ENCODE measurements around the gene TSSK6. TPM values are rescaled to one million over a fixed set of nuclear protein-coding genes. Genes with fewer than 3 reads are reported as not detected.

The TSSK6 gene
- total and polyA plus RNA-seq, 3 experiments from 2014 or later: 1.4 to 3.4 (median 3.1) TPM

DNA sequence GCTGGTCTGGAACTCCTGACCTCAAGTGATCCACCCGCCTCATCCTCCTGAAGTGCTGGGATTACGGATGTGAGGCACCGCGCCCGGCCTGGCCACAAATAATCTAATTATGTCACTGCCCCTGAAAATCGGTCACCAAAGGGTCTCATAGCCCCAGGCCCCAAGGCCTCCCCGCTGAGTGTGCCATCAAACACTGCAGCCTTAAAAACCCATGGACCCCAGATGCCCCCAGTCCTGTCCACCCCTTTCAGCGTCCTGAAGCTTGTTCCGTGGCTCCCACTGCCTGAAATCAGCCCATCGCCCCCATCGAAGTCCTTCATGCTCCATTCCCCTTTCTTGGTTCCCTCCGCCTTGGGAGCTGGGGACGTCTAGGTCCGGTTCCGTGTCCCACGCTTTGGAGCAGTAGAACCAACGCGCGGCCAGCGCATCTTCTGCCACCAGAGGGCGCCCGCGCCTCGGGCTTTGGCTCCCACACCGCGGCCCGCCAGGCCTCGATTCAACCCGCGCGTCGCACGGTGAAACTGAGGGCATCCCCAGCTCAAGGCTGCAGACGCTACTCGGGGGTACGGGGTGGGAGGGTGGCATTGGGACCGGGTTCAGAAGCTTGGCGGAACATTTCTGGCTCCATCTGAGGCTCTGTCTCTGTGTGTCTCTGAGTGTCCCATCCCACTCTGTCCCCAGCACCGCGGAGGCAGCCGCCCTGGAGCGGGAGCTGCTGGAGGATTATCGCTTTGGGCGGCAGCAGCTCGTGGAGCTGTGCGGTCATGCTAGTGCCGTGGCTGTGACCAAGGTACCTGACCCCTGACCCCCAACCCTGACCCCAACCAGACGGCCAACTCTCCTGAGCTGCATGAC, 16.8 kb upstream of the TSSK6 start:
- no peaks in the 10 kb centered on the region for H3K36me3 ChIP-seq (ENCODE audit: insufficient read depth, low read length)
- peaks cover 5 to 14% (median 5%) of the 10 kb centered on the region in 3 donors for H3K4me1 Mint-ChIP-seq
- no peak overlapping the region for H3K4me3 ChIP-seq (ENCODE audit: low read length)
- H3K27me3 ChIP-seq (ENCODE audit: insufficient read depth, low read length, poor library complexity, severe bottlenecking): no peaks in the 10 kb centered on the region
- H3K27me3 Mint-ChIP-seq: no peaks in the 10 kb centered on the region
- H3K36me3 Mint-ChIP-seq: peaks cover 0 to 24% (median 5%) of the 10 kb centered on the region in 3 donors
- H3K9me3 ChIP-seq (ENCODE audit: low read length): no peaks in the 10 kb centered on the region
- H3K9me3 Mint-ChIP-seq: peaks cover 0 to 2% (median 0%) of the 10 kb centered on the region in 5 donors
- ChIA-PET CTCF (interaction anchor here (0.8 to 7.5 kb wide), 34 partner anchors 9 to 746 kb away, joined by 3 to 50 read pairs (median 4); partner anchors contain the start of genes GMIP, NDUFA13, PBX4 and TSSK6), POLR2A (interaction anchor here (0.6 to 2.0 kb wide), 3 partner anchors 90 to 137 kb away, joined by 4 to 6 read pairs (median 5); partner anchors contain the start of genes GMIP and ZNF101)
- H3K27ac Mint-ChIP-seq: peak overlapping the region; percentile 47 to 97 (median 64)
- peak; percentile 74 to 87 (median 82) for DNase-seq
- H3K27ac ChIP-seq (ENCODE audit: low read depth, low read length): no peak overlapping the region
- H3K4me3 Mint-ChIP-seq: no peak overlapping the region
- peaks cover 9% of the 10 kb centered on the region for H3K4me1 ChIP-seq (ENCODE audit: insufficient read depth, low read length)

DNA sequence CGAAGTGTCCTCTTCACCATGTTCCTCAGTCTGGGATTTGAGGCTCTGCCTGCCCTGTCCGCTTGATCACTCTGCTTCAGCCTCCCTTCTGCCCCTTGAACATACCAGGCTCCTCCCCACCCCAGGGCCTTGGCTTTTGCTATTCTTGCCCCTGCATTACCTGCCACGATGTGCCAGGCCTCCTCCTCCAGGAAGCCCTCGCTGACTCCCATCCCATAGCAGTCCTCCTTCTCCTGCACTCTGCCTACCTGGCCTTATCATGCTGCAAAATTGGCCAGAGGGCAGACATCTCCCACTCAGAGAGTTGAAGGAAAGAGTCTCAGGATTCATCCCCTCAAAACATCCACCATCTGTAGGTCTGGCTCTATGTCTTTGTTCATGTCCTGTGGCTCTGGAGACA, 15.5 kb upstream of the TSSK6 start:
- Mint-ChIP-seq H3K9me3 (peaks cover 0 to 2% (median 0%) of the 10 kb centered on the region in 5 donors), H3K4me3 (peak overlapping the region in 1 of 7 donors; percentile 55), H3K27me3 (no peaks in the 10 kb centered on the region), H3K36me3 (peaks cover 0 to 34% (median 5%) of the 10 kb centered on the region in 3 donors), H3K4me1 (peaks cover 5 to 10% (median 5%) of the 10 kb centered on the region in 3 donors), H3K27ac (peak overlapping the region in 5 of 8 donors; percentile 25 to 77 (median 66))
- ChIA-PET CTCF (interaction anchor here (0.7 to 7.5 kb wide), 8 partner anchors 11 to 428 kb away, joined by 3 to 50 read pairs (median 7); partner anchors contain the start of genes GMIP and ZNF93), POLR2A (interaction anchor here (0.6 to 0.7 kb wide), 2 partner anchors 71 to 92 kb away, joined by 3 read pairs; no protein-coding TSS in a partner anchor)
- no peaks in the 10 kb centered on the region for H3K27me3 ChIP-seq (ENCODE audit: insufficient read depth, low read length, poor library complexity, severe bottlenecking)
- no peak for DNase-seq
- no peaks in the 10 kb centered on the region for H3K9me3 ChIP-seq (ENCODE audit: low read length)
- H3K36me3 ChIP-seq (ENCODE audit: insufficient read depth, low read length): no peaks in the 10 kb centered on the region
- no peak overlapping the region for H3K4me3 ChIP-seq (ENCODE audit: low read length)
- no peak overlapping the region for H3K27ac ChIP-seq (ENCODE audit: low read depth, low read length)
- H3K4me1 ChIP-seq (ENCODE audit: insufficient read depth, low read length): peaks cover 9% of the 10 kb centered on the region

DNA sequence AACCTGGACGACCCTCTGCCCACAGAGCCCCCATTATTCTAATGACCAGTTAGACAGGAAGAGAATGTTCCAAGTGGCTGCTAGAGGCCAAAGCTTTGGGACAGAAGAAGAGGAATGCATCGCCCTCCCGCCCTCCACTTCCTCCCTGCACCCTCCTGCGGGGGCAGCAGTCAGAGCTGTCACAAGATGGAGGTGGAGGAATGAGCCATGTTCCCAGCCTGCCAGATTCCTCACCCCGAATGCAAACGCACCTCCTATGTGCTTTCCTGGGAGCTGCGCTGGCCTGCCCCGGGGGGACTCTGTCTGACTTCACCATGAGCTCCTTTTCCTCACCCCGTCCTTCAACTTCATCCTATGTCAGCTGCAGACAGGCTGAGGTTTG, 15.1 kb upstream of the TSSK6 start:
- H3K4me3 ChIP-seq (ENCODE audit: low read length): no peak overlapping the region
- H3K27me3 ChIP-seq (ENCODE audit: insufficient read depth, low read length, poor library complexity, severe bottlenecking): no peaks in the 10 kb centered on the region
- POLR2A ChIA-PET: interaction anchor here (0.7 kb wide), 1 partner anchor 72 kb away, joined by 3 read pairs; no protein-coding TSS in a partner anchor
- H3K27ac Mint-ChIP-seq: peak overlapping the region in 1 of 8 donors; percentile 70
- H3K36me3 ChIP-seq (ENCODE audit: insufficient read depth, low read length): no peaks in the 10 kb centered on the region
- H3K4me3 Mint-ChIP-seq: no peak overlapping the region
- H3K36me3 Mint-ChIP-seq: peaks cover 0 to 35% (median 5%) of the 10 kb centered on the region in 3 donors
- DNase-seq: no peak
- peaks cover 5 to 10% (median 5%) of the 10 kb centered on the region in 3 donors for H3K4me1 Mint-ChIP-seq
- H3K27me3 Mint-ChIP-seq: no peaks in the 10 kb centered on the region
- peaks cover 0 to 2% (median 0%) of the 10 kb centered on the region in 5 donors for H3K9me3 Mint-ChIP-seq
- no peaks in the 10 kb centered on the region for H3K9me3 ChIP-seq (ENCODE audit: low read length)
- CTCF ChIA-PET: interaction anchor here (3.9 to 7.5 kb wide), 2 partner anchors 115 to 428 kb away, joined by 34 to 50 read pairs; partner anchors contain the start of gene GMIP
- no peak overlapping the region for H3K27ac ChIP-seq (ENCODE audit: low read depth, low read length)
- H3K4me1 ChIP-seq (ENCODE audit: insufficient read depth, low read length): peaks cover 9% of the 10 kb centered on the region

DNA sequence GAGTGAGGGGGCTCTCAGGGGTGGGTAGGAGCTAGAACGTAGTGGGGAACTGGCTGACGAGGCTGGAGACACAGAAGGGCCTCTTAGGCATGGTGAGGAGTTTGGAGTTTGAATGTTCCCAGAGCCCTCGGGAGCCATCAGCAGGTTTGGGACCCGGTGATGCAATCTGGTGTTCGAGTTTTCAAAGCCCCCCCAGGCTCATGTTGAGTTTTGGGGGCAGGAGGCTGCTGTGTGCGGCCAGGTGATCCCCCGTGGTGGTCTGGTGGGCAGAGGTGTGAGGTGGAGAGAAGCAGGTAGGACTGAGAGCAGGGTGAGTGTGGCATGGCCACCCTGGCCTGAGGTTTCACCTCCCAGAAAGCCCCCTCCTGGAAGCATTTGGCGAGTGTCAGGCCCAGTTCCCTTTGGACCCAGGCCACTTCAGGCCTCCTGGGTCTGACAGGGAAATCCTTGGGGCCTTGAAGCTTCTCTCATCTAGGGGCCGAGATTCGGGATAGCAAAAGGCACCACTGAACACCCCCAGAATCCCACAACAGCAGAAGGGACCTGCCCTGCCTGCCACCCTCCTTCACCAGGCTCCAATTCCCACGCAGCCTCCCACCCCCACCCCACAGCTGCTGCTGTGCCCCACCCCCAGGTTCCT, 14.6 kb upstream of the TSSK6 start:
- ChIA-PET CTCF (interaction anchor here (0.9 to 7.5 kb wide), 3 partner anchors 115 to 429 kb away, joined by 3 to 50 read pairs (median 34); partner anchors contain the start of gene GMIP), POLR2A (interaction anchor here (0.5 to 0.7 kb wide), 2 partner anchors 72 to 133 kb away, joined by 3 read pairs; no protein-coding TSS in a partner anchor)
- peak overlapping the region in 1 of 8 donors; percentile 79 for H3K27ac Mint-ChIP-seq
- no peaks in the 10 kb centered on the region for H3K36me3 ChIP-seq (ENCODE audit: insufficient read depth, low read length)
- H3K27me3 Mint-ChIP-seq: no peaks in the 10 kb centered on the region
- H3K36me3 Mint-ChIP-seq: peaks cover 0 to 40% (median 5%) of the 10 kb centered on the region in 3 donors
- H3K4me1 Mint-ChIP-seq: peaks cover 5 to 10% (median 5%) of the 10 kb centered on the region in 3 donors
- H3K27ac ChIP-seq (ENCODE audit: low read depth, low read length): no peak overlapping the region
- H3K4me3 ChIP-seq (ENCODE audit: low read length): no peak overlapping the region
- H3K4me1 ChIP-seq (ENCODE audit: insufficient read depth, low read length): peaks cover 9% of the 10 kb centered on the region
- H3K4me3 Mint-ChIP-seq: no peak overlapping the region
- H3K9me3 Mint-ChIP-seq: peaks cover 0 to 2% (median 0%) of the 10 kb centered on the region in 5 donors
- DNase-seq: no peak
- no peaks in the 10 kb centered on the region for H3K27me3 ChIP-seq (ENCODE audit: insufficient read depth, low read length, poor library complexity, severe bottlenecking)
- H3K9me3 ChIP-seq (ENCODE audit: low read length): no peaks in the 10 kb centered on the region

DNA sequence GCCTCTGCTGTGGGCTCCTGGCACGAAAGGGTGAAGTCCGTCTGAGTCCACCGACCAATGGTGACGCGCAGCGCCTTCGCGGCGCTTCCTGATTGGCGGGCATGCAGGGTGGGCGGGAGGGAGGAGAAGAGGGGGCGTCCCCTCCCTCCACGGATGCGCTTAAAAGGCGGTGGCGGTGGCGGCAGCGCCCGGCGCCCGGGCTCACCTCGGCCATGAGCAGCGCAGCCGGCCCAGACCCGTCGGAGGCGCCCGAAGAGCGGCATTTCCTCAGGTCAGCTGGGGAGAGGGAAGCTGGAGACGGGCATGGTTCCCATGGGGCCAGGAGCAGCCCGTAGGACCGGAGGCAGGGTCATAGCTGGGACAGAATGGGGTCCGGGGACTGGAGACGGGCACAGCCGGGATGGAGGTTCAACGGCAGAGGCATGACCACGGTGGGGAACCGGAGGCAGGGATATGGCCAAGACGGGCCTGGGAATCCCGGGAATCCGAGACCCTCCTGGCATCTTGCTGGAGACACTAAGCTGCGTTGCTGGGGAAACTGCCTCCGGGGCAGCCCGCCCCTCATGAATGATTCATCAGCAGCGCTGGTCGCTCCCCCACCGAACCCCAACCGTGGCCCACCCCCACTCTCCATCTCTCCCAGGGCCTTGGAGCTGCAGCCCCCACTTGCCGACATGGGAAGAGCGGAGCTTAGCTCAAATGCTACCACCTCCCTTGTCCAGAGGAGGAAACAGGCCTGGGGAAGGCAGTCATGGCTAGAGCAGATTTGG, 13.6 kb upstream of the TSSK6 start, which contains the start of gene YJEFN3:
YJEFN3 (plus strand) TSS at position 191 of the 770 bp plus-strand sequence; CDS start at position 213, 22 bp downstream.
- peaks cover 0 to 49% (median 5%) of the 10 kb centered on the region in 3 donors for H3K36me3 Mint-ChIP-seq
- H3K4me3 ChIP-seq (ENCODE audit: low read length): no peak within 1 kb of the TSS
- H3K36me3 ChIP-seq (ENCODE audit: insufficient read depth, low read length): no peaks in the 10 kb centered on the region
- peaks cover 5 to 10% (median 5%) of the 10 kb centered on the region in 3 donors for H3K4me1 Mint-ChIP-seq
- H3K4me3 Mint-ChIP-seq: no peak within 1 kb of the TSS
- H3K27me3 Mint-ChIP-seq: no peaks in the 10 kb centered on the region
- peaks cover 9% of the 10 kb centered on the region for H3K4me1 ChIP-seq (ENCODE audit: insufficient read depth, low read length)
- ChIA-PET POLR2A (interaction anchor here (0.5 kb wide), 1 partner anchor 134 kb away, joined by 3 read pairs; no protein-coding TSS in a partner anchor), CTCF (interaction anchor here (0.9 to 7.5 kb wide), 3 partner anchors 116 to 430 kb away, joined by 3 to 50 read pairs (median 34); partner anchors contain the start of gene GMIP)
- H3K9me3 Mint-ChIP-seq: no peaks in the 10 kb centered on the region
- H3K27ac Mint-ChIP-seq: peak within 1 kb of the TSS in 2 of 8 donors; percentile 51 to 79
- H3K27ac ChIP-seq (ENCODE audit: low read depth, low read length): no peak within 1 kb of the TSS
- H3K9me3 ChIP-seq (ENCODE audit: low read length): no peaks in the 10 kb centered on the region
- no peaks in the 10 kb centered on the region for H3K27me3 ChIP-seq (ENCODE audit: insufficient read depth, low read length, poor library complexity, severe bottlenecking)
- DNase-seq: no peak

DNA sequence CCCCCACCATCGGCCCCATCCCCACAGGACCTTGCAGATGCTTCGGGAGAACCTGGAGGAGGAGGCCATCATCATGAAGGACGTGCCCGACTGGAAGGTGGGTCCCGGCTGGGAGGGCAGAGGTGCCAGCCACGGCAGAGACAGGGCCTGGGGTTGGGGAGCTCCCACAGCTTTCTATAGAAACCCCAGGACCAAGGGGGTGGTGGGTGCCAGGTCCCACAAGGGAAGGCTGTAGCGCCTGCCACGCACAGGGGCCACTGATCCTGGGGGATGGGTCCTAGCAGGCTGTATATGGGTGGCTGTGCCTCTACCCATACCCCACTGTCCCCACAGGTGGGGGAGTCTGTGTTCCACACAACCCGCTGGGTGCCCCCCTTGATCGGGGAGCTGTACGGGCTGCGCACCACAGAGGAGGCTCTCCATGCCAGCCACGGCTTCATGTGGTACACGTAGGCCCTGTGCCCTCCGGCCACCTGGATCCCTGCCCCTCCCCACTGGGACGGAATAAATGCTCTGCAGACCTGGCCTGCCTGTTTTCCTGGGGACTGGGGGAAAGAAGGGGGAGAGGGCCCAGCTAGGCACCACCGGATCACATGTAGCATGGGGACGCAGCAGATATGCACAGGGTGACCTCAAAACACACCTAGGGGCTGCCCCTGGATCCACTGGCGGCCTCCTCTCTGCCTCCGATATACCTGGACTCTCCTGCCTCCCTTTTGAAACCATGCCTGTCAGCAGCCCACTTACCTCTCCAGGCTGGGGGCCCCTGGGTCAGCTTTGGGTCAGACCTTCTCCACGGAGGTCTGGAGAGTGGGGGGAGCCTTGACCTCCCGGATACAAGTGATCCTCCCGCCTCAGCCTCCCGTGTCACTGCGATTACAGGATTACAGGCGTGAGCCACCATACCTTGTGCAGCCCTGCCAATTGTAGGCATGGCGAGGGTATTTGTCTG, 12.6 kb upstream of the TSSK6 start:
- POLR2A ChIA-PET: no interaction called here
- Histone ChIP-seq H3K36me3 (ENCODE audit: insufficient read depth, low read length) (no peaks in the 10 kb centered on the region), H3K9me3 (ENCODE audit: low read length) (no peaks in the 10 kb centered on the region)

More for the DNA sequence above, 12.6 kb upstream of the TSSK6 start:
- H3K36me3 Mint-ChIP-seq: peaks cover 0 to 54% (median 5%) of the 10 kb centered on the region in 3 donors
- peaks cover 6 to 11% (median 7%) of the 10 kb centered on the region in 3 donors for H3K4me1 Mint-ChIP-seq
- H3K4me3 Mint-ChIP-seq: no peak overlapping the region
- no peaks in the 10 kb centered on the region for H3K27me3 ChIP-seq (ENCODE audit: insufficient read depth, low read length, poor library complexity, severe bottlenecking)
- no peaks in the 10 kb centered on the region for H3K27me3 Mint-ChIP-seq
- no peak overlapping the region for H3K27ac ChIP-seq (ENCODE audit: low read depth, low read length)
- no peaks in the 10 kb centered on the region for H3K9me3 Mint-ChIP-seq
- peaks cover 11% of the 10 kb centered on the region for H3K4me1 ChIP-seq (ENCODE audit: insufficient read depth, low read length)
- H3K27ac Mint-ChIP-seq: no peak overlapping the region
- CTCF ChIA-PET: no interaction called here
- H3K4me3 ChIP-seq (ENCODE audit: low read length): no peak overlapping the region
- DNase-seq: no peak
